Kidney (tissue), 14 donors: Measurements from ENCODE around the gene ZNF667. TPM values are rescaled to one million over a fixed set of nuclear protein-coding genes. Genes with fewer than 3 reads are reported as not detected.
A peak's percentile ranks its signal among the peaks of the same experiment; 100 is the strongest.

ENCODE experiments used
- DNase-seq, 5 donors: peaks; one replicate each; pipeline ENCODE4 v3.0.0-alpha.2; 2013 to 2020
- FAIRE-seq: peaks from 2 replicates; lab custom pipeline; 2012; peaks lifted over from hg19 to GRCh38; lab: Jason Lieb, UNC
- H3K27ac ChIP-seq, 2 donors: one replicate each; pipeline ENCODE4 v1.7.0; 2013; ENCODE audit warnings: low read depth in 2 of 2, low read length in 2 of 2, inconsistent platforms in 1 of 2
- H3K27me3 ChIP-seq: one replicate; pipeline ENCODE4 v1.7.1; 2013; ENCODE audit warnings: low read length, inconsistent platforms; ENCODE audit not compliant: control insufficient read depth, insufficient read depth
- H3K36me3 ChIP-seq, 3 donors: one replicate each; pipeline versions ENCODE4 v1.7.0 to v1.7.1; 2013; ENCODE audit warnings: low read length in 3 of 3, control low read depth in 1 of 3, inconsistent platforms in 1 of 3; ENCODE audit not compliant: insufficient read depth in 3 of 3, control insufficient read depth in 2 of 3
- H3K4me1 ChIP-seq, 3 donors: one replicate each; pipeline versions ENCODE4 v1.7.0 to v1.7.1; 2013; ENCODE audit warnings: low read length in 3 of 3, inconsistent platforms in 1 of 3, low read depth in 1 of 3; ENCODE audit not compliant: control insufficient read depth in 2 of 3, insufficient read depth in 2 of 3
- H3K4me3 ChIP-seq, 3 donors: one replicate each; pipeline versions ENCODE4 v1.7.0 to v1.8.1; 2013; ENCODE audit warnings: low read length in 3 of 3, control low read depth in 1 of 3, inconsistent platforms in 1 of 3
- H3K9ac ChIP-seq, 3 donors: one replicate each; pipeline versions ENCODE4 v1.7.0 to v1.7.1; 2013; ENCODE audit warnings: low read length in 3 of 3, control low read depth in 1 of 3, inconsistent platforms in 1 of 3
- H3K9me3 ChIP-seq, 3 donors: one replicate each; pipeline versions ENCODE4 v1.7.0 to v1.7.1; 2013; ENCODE audit warnings: low read length in 3 of 3, control low read depth in 1 of 3, inconsistent platforms in 1 of 3; ENCODE audit not compliant: control insufficient read depth in 2 of 3, insufficient read depth in 1 of 3
- intact Hi-C: fragments of 100-400 bp; cut with DNase I; formaldehyde crosslinking; loops from one replicate; pipeline ENCODE4 v1.11.1; 2022
- polyA plus RNA-seq: library from polyadenylated mRNA; stranded (reverse); fragments of 350-450 nt; fragmentation: Illumina TruSeq; extraction: RNeasy Lipid Tissue Mini Kit (QIAGEN cat#74804); gene quantifications from one replicate; pipeline ENCODE4 v1.2.3, GENCODE V29; 2014; ENCODE audit warnings: low read depth, low replicate concordance; ENCODE audit not compliant: insufficient read depth
- total RNA-seq: library from RNA; stranded (reverse); fragmentation: NEBNext Ultra II Directional; extraction: Animal tissue kit (Norgen Biotek cat#: 25700); gene quantifications from one replicate; pipeline ENCODE4 v1.2.1, GENCODE V29; 2021
- TF ChIP-seq, protein P1 (sequence below): IDR thresholded peaks from 3 replicates; pipeline ENCODE4 v1.5.1; 2012; ENCODE audit warnings: mild to moderate bottlenecking, moderate library complexity, borderline replicate concordance; ENCODE audit not compliant: insufficient read depth; ENCODE audit errors: extremely low read depth
- donor health status: control.
- donor health status: control.
- donor health status: control.
- donor health status: control.
- donor health status: control.
- donor health status: DM: yes; HTN: yes; CAD: no.
- donor health status: Normal renal cell carcinoma (clear cell type).

ZNF667 gene
- total and polyA plus RNA-seq, 2 donors from 2014 or later = 2.9 to 8.5 TPM

DNA sequence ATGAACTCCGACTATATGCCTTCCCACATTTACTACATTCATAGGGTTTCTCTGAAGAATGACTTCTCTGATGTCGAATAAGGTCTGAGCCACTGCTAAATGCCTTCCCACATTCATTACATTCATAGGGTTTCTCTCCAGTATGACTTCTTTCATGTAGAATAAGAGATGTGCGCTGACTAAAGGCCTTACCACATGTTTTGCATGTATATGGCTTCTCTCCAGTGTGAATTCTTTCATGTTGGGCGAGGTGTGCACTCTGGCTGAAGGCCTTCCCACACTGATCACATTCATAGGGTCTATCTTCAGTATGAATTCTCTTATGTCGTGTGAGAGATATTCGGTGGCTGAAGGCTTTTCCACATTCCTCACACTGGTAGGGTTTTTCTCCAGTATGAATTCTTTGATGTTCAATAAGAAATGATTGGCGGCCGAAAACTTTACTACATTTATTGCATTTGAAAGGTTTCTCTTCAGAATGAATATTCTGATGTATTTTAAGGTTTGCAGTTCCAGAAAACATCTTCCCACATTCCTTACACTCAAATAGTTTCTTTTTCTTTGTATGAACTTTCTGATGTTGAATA, 35.8 kb downstream of the ZNF667 start:
- H3K36me3 ChIP-seq = peaks cover 2 to 21% (median 3%) of the 10 kb centered on the region in 3 donors
- H3K27ac ChIP-seq = no peak overlapping the region
- H3K4me1 ChIP-seq = no peaks in the 10 kb centered on the region
- H3K4me3 ChIP-seq = peak overlapping the region in 1 of 3 donors; percentile 21
- DNase-seq (no peak), FAIRE-seq (no peak)
- TF ChIP-seq, protein P1, sequence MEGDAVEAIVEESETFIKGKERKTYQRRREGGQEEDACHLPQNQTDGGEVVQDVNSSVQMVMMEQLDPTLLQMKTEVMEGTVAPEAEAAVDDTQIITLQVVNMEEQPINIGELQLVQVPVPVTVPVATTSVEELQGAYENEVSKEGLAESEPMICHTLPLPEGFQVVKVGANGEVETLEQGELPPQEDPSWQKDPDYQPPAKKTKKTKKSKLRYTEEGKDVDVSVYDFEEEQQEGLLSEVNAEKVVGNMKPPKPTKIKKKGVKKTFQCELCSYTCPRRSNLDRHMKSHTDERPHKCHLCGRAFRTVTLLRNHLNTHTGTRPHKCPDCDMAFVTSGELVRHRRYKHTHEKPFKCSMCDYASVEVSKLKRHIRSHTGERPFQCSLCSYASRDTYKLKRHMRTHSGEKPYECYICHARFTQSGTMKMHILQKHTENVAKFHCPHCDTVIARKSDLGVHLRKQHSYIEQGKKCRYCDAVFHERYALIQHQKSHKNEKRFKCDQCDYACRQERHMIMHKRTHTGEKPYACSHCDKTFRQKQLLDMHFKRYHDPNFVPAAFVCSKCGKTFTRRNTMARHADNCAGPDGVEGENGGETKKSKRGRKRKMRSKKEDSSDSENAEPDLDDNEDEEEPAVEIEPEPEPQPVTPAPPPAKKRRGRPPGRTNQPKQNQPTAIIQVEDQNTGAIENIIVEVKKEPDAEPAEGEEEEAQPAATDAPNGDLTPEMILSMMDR = no peak
- peaks cover 15 to 78% (median 48%) of the 10 kb centered on the region in 3 donors for H3K9me3 ChIP-seq
- H3K9ac ChIP-seq = no peak overlapping the region
- no peaks in the 10 kb centered on the region for H3K27me3 ChIP-seq
- intact Hi-C loops = no loop called here

DNA sequence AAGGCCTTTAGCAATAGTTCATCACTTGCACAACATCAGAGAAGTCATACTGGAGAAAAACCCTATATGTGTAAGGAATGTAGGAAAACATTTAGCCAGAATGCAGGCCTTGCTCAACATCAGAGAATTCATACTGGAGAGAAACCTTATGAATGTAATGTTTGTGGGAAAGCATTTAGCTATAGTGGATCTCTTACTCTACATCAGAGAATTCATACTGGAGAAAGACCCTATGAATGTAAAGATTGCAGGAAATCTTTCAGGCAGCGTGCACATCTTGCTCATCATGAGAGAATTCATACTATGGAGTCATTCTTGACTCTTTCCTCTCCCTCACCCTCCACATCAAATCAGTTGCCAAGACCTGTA, 53.2 kb downstream of the ZNF667 start:
- Histone ChIP-seq H3K36me3 (peaks cover 14 to 27% (median 14%) of the 10 kb centered on the region in 3 donors), H3K9ac (no peak overlapping the region)
- TF ChIP-seq, protein P1 = no peak

DNA sequence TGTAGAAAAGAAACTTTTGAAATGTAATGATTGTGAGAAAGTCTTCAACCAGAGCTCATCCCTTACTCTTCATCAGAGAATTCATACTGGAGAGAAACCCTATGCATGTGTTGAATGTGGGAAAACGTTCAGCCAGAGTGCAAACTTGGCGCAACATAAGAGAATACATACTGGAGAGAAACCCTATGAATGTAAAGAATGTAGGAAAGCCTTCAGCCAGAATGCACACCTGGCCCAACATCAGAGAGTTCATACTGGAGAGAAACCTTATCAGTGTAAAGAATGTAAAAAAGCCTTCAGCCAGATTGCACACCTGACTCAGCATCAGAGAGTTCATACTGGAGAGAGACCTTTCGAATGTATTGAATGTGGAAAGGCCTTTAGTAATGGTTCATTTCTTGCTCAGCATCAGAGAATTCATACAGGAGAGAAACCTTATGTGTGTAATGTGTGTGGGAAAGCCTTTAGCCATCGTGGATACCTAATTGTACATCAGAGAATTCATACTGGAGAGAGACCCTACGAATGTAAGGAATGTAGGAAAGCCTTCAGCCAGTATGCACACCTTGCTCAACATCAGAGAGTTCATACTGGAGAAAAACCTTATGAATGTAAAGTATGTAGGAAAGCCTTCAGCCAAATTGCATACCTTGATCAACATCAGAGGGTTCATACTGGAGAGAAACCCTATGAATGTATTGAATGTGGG, 53.7 kb downstream of the ZNF667 start:
- peaks cover 20 to 96% (median 59%) of the 10 kb centered on the region in 3 donors for H3K9me3 ChIP-seq
- TF ChIP-seq, protein P1 = no peak
- FAIRE-seq = no peak
- H3K4me3 ChIP-seq = peak overlapping the region in 2 of 3 donors; percentile 2 to 25
- no peak for DNase-seq
- peaks cover 14 to 27% (median 16%) of the 10 kb centered on the region in 3 donors for H3K36me3 ChIP-seq
- no peaks in the 10 kb centered on the region for H3K4me1 ChIP-seq
- no peak overlapping the region for H3K27ac ChIP-seq
- no peaks in the 10 kb centered on the region for H3K27me3 ChIP-seq
- H3K9ac ChIP-seq = no peak overlapping the region
- intact Hi-C loops = no loop called here

More for the DNA sequence above, 53.2 kb downstream of the ZNF667 start:
- FAIRE-seq = no peak
- Histone ChIP-seq H3K4me1 (no peaks in the 10 kb centered on the region), H3K4me3 (peak overlapping the region in 2 of 3 donors; percentile 25 to 36), H3K9me3 (peaks cover 20 to 94% (median 59%) of the 10 kb centered on the region in 3 donors), H3K27ac (no peak overlapping the region), H3K27me3 (no peaks in the 10 kb centered on the region)
- DNase-seq = no peak
- intact Hi-C loops = no loop called here
